Sigmoid colon (tissue), 4 donors: ENCODE data around the gene FCGBP.
"Not testable (repeated sequence)": the region's sequence is repeated elsewhere in the genome, so short reads cannot be mapped to it uniquely, and the experiment has no call there.

Experiments
- POLR2A ChIP-seq, 2 donors: fragments of 450-650 bp; IDR thresholded peaks; one replicate each; pipeline ENCODE4 v1.6.1; 2016; ENCODE audit warnings: antibody characterized with exemption in 2 of 2, mild to moderate bottlenecking in 2 of 2, moderate library complexity in 2 of 2
- POLR2AphosphoS5 ChIP-seq, 4 donors: sonication (generic); formaldehyde crosslinking; IDR thresholded peaks; one replicate each; pipeline ENCODE4 v1.6.1; 2017; ENCODE audit warnings: antibody characterized with exemption in 4 of 4
- TF ChIP-seq, protein P1 (sequence below), 4 experiments: fragments of 450-650 bp in 3 of 4; fragments of 200-600 bp in 1 of 4; IDR thresholded peaks; one replicate each; pipeline ENCODE4 v1.5.1; 2016 to 2019; ENCODE audit warnings: antibody characterized with exemption in 4 of 4, mild to moderate bottlenecking in 3 of 4, moderate library complexity in 2 of 4

DNA sequence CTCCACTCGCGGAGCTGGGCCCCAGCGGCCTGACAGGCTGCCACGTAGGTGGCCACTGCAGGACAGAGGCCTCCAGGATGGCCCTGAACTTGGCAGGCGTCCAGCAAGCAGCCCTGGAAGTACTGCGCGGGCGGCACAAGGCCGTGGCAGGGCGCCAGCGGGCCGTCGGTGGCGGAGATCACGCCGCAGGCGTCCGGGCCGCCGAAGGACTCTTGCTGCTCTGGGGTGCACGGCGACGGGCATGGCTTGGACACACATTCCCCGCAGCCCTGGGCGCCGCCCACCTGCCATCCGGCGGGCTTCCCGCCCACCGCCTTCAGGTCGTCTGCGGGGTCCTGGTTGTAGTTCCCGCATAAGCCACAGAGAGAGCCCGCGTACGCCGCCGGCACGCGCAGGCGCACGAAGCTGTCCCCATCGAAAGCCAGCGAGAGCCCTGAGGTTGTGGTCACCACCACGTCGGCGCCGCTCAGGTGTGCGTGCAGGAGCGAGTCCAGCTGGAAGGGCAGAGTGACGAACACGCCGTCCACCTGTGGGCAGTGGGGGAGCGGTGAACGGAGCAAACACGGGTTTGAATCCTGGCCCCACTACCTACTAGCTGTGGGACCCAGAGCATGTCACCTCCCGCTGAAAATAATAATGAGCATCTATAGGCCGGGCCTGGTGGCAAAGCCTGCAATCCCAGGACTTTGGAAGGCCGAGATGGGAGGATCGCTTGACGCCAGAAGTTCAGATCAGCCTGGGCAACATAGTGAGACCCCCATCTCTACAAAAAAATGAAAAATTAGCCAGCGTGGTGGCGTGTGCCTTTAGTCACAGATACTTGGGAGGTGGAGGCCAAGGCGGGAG is 42.6 kb downstream of the FCGBP start:
- not testable (repeated sequence) for TF ChIP-seq POLR2AphosphoS5, POLR2A (IDR thresholded peaks at IDR 0.05)
- TF ChIP-seq, protein P1, sequence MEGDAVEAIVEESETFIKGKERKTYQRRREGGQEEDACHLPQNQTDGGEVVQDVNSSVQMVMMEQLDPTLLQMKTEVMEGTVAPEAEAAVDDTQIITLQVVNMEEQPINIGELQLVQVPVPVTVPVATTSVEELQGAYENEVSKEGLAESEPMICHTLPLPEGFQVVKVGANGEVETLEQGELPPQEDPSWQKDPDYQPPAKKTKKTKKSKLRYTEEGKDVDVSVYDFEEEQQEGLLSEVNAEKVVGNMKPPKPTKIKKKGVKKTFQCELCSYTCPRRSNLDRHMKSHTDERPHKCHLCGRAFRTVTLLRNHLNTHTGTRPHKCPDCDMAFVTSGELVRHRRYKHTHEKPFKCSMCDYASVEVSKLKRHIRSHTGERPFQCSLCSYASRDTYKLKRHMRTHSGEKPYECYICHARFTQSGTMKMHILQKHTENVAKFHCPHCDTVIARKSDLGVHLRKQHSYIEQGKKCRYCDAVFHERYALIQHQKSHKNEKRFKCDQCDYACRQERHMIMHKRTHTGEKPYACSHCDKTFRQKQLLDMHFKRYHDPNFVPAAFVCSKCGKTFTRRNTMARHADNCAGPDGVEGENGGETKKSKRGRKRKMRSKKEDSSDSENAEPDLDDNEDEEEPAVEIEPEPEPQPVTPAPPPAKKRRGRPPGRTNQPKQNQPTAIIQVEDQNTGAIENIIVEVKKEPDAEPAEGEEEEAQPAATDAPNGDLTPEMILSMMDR (IDR thresholded peaks at IDR 0.05), result not testable (repeated sequence)
